Ureter (tissue), 1 donor: Measurements from ENCODE around the gene PBLD. TPM values are rescaled to one million over a fixed set of nuclear protein-coding genes. Genes with fewer than 3 reads are reported as not detected.
A peak's percentile ranks its signal among the peaks of the same experiment; 100 is the strongest.
"Not testable (repeated sequence)": the region's sequence is repeated elsewhere in the genome, so short reads cannot be mapped to it uniquely, and the experiment has no call there.

Source experiments
- DNase-seq: peaks from one replicate; pipeline ENCODE4 v3.0.0-alpha.2; 2020; ENCODE audit warnings: low spot score
- total RNA-seq: library from RNA; stranded (reverse); gene quantifications from one replicate; pipeline ENCODE4 v1.2.4, GENCODE V29; 2023
- donor health status: DM: yes; HTN: yes; CAD: no.

PBLD gene
- total RNA-seq, 1 donor from 2014 or later: 13.9 TPM

GRCh38 chr10:68331455-68332258, 1.1 kb downstream of the PBLD start, which contains the start of gene HNRNPH3:
Gene HNRNPH3, plus strand, starts transcription at chr10:68332064. Its CDS starts 5,158 bp downstream, at chr10:68337222.
- DNase-seq: peak; percentile 99

- DNase-seq: peak; percentile 61
These were observed 1.8 kb downstream of the PBLD start for GRCh38 chr10:68330852-68331454.

- no peak for DNase-seq
These were observed 3.2 kb downstream of the PBLD start for GRCh38 chr10:68329506-68329861.

- DNase-seq: no peak
These were observed 4.6 kb downstream of the PBLD start for GRCh38 chr10:68327889-68328786.

GRCh38 chr10:68324396-68324795, 8.3 kb downstream of the PBLD start:
- DNase-seq: not testable (repeated sequence)

GRCh38 chr10:68318331-68319059, 14.2 kb downstream of the PBLD start:
- no peak for DNase-seq

GRCh38 chr10:68315582-68315981, 17.1 kb downstream of the PBLD start:
- DNase-seq: no peak

- not testable (repeated sequence) for DNase-seq
These were observed 17.8 kb downstream of the PBLD start for GRCh38 chr10:68314930-68315329.

- no peak for DNase-seq
These were observed 22.2 kb downstream of the PBLD start for GRCh38 chr10:68310531-68310930.

- DNase-seq: no peak
These were observed 26.9 kb downstream of the PBLD start for GRCh38 chr10:68305854-68306253.

- no peak for DNase-seq
These were observed 28.8 kb downstream of the PBLD start for GRCh38 chr10:68303849-68304412.

- no peak for DNase-seq
These were observed 29.9 kb downstream of the PBLD start for GRCh38 chr10:68302871-68303270.

GRCh38 chr10:68302503-68302823, 30.3 kb downstream of the PBLD start:
- no peak for DNase-seq

GRCh38 chr10:68301790-68302502, 30.8 kb downstream of the PBLD start:
- no peak for DNase-seq

GRCh38 chr10:68301301-68301700, 31.4 kb downstream of the PBLD start:
- DNase-seq: no peak

- no peak for DNase-seq
These were observed 35.7 kb downstream of the PBLD start for GRCh38 chr10:68296843-68297663.

GRCh38 chr10:68290736-68291135, 42.0 kb downstream of the PBLD start:
- no peak for DNase-seq

GRCh38 chr10:68288717-68289116, 44.0 kb downstream of the PBLD start:
- no peak for DNase-seq

GRCh38 chr10:68284062-68285001, 48.4 kb downstream of the PBLD start:
- DNase-seq: no peak
